ENCODE results near the gene TGM3. TPM values are rescaled to one million over a fixed set of nuclear protein-coding genes. Genes with fewer than 3 reads are reported as not detected.
"Not testable (repeated sequence)": the region's sequence is repeated elsewhere in the genome, so short reads cannot be mapped to it uniquely, and the experiment has no call there.

Gene TGM3
- total RNA-seq, 1 donor from 2014 or later = not detected

DNA sequence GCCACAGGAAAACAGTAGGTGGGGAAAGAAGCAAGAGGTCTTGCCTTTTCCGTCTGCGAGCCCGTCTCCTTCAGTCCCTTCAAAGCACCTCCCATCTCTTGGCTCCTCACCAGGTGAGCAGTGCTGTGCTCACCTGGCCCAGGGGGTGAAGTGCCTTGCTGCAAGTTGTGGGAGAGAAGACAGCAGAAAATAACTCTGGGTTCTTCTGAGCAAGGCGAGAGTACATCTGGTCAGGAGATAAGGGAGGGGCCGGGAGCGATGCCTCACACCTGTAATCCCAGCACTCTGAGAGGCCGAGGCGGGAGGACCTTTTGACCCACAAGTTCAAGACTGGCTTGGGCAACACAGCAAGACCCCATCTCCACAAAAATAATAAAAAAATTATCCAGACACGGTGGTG, 35.6 kb upstream of the TGM3 start:
- TF ChIP-seq, protein P1, sequence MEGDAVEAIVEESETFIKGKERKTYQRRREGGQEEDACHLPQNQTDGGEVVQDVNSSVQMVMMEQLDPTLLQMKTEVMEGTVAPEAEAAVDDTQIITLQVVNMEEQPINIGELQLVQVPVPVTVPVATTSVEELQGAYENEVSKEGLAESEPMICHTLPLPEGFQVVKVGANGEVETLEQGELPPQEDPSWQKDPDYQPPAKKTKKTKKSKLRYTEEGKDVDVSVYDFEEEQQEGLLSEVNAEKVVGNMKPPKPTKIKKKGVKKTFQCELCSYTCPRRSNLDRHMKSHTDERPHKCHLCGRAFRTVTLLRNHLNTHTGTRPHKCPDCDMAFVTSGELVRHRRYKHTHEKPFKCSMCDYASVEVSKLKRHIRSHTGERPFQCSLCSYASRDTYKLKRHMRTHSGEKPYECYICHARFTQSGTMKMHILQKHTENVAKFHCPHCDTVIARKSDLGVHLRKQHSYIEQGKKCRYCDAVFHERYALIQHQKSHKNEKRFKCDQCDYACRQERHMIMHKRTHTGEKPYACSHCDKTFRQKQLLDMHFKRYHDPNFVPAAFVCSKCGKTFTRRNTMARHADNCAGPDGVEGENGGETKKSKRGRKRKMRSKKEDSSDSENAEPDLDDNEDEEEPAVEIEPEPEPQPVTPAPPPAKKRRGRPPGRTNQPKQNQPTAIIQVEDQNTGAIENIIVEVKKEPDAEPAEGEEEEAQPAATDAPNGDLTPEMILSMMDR (IDR thresholded peaks at IDR 0.05; ENCODE audit: unreplicated experiment) = no peak
- H3K27ac Mint-ChIP-seq (ENCODE audit: unreplicated experiment) = no peak overlapping the region
- peaks cover 18% of the 10 kb centered on the region for H3K4me1 Mint-ChIP-seq (ENCODE audit: unreplicated experiment)
- H3K9me3 Mint-ChIP-seq (ENCODE audit: unreplicated experiment) = no peaks in the 10 kb centered on the region
- no peak for DNase-seq (ENCODE audit: low spot score)
- peaks cover 3% of the 10 kb centered on the region for H3K27me3 Mint-ChIP-seq (ENCODE audit: unreplicated experiment)
- no peak overlapping the region for H3K4me3 Mint-ChIP-seq (ENCODE audit: unreplicated experiment)
- H3K36me3 Mint-ChIP-seq (ENCODE audit: low read depth, unreplicated experiment) = no peaks in the 10 kb centered on the region

DNA sequence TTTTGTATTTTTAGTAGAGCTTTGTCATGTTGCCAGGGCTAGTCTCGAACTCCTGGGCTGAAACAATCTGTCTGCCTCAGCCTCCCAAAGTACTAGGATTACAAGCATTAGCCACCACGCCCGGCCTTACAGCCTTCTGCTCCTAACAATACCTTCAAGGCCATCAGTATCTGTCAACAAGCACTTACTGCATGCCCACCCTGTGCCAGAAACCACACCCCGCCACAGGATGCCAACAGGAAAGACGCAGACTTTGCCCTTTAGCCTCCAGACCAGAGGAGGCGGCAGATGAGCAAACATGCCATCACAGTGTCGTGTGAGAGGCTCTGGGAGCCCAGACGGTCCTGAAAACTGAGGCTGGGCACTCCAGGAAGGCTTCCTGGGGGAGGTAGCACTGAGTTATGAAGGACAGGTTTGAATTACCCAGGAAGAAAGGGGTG, 34.7 kb upstream of the TGM3 start:
- H3K27me3 Mint-ChIP-seq (ENCODE audit: unreplicated experiment) = peaks cover 3% of the 10 kb centered on the region
- no peaks in the 10 kb centered on the region for H3K9me3 Mint-ChIP-seq (ENCODE audit: unreplicated experiment)
- H3K4me3 Mint-ChIP-seq (ENCODE audit: unreplicated experiment) = no peak overlapping the region
- no peaks in the 10 kb centered on the region for H3K36me3 Mint-ChIP-seq (ENCODE audit: low read depth, unreplicated experiment)
- TF ChIP-seq, protein P1 (IDR thresholded peaks at IDR 0.05; ENCODE audit: unreplicated experiment) = no peak
- no peak overlapping the region for H3K27ac Mint-ChIP-seq (ENCODE audit: unreplicated experiment)
- DNase-seq (ENCODE audit: low spot score) = no peak
- H3K4me1 Mint-ChIP-seq (ENCODE audit: unreplicated experiment) = peaks cover 16% of the 10 kb centered on the region

DNA sequence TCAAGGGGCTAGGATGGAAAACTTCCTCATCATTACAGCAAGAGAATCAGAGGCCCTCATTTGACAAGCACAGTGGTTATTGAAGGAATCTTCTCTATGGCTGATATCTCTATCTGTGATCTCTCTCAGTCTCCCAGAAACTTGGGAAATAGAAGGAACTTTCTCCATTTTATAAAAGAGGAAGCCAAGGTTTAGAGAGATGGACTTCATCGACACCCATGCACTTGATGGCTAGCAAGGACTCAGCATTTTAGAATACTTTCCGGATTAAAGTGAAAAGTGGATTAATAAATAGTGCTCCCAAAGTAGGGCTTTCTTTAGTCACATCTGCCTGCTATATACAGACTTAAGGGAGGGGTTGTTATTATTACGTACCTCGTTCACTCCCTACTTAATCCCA, 34.2 kb upstream of the TGM3 start:
- Mint-ChIP-seq H3K27ac (ENCODE audit: unreplicated experiment) (no peak overlapping the region), H3K36me3 (ENCODE audit: low read depth, unreplicated experiment) (no peaks in the 10 kb centered on the region), H3K27me3 (ENCODE audit: unreplicated experiment) (no peaks in the 10 kb centered on the region), H3K4me3 (ENCODE audit: unreplicated experiment) (no peak overlapping the region), H3K9me3 (ENCODE audit: unreplicated experiment) (no peaks in the 10 kb centered on the region), H3K4me1 (ENCODE audit: unreplicated experiment) (peaks cover 12% of the 10 kb centered on the region)
- no peak for DNase-seq (ENCODE audit: low spot score)
- TF ChIP-seq, protein P1 (IDR thresholded peaks at IDR 0.05; ENCODE audit: unreplicated experiment) = no peak

DNA sequence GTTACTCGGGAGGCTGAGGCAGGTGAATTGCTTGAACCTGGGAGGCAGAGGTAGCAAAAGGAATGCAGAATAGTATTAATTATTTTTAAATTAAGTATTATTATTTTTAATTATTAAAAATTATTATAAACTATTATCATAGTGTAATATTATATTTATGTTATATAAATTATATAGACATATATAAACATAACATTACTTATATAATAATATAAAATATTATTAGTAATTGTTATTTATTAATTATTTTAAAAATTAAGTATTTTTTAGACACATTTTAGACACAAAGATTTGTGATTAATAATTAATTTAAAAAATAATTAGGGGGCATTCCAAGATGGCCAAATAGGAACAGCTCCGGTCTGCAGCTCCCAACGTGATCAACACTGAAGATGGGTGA, 31.7 kb upstream of the TGM3 start:
- TF ChIP-seq, protein P1 (IDR thresholded peaks at IDR 0.05; ENCODE audit: unreplicated experiment) = no peak
- Mint-ChIP-seq H3K4me1 (ENCODE audit: unreplicated experiment) (peaks cover 7% of the 10 kb centered on the region), H3K9me3 (ENCODE audit: unreplicated experiment) (no peaks in the 10 kb centered on the region), H3K36me3 (ENCODE audit: low read depth, unreplicated experiment) (no peaks in the 10 kb centered on the region), H3K4me3 (ENCODE audit: unreplicated experiment) (no peak overlapping the region), H3K27me3 (ENCODE audit: unreplicated experiment) (no peaks in the 10 kb centered on the region), H3K27ac (ENCODE audit: unreplicated experiment) (no peak overlapping the region)
- DNase-seq (ENCODE audit: low spot score) = no peak

DNA sequence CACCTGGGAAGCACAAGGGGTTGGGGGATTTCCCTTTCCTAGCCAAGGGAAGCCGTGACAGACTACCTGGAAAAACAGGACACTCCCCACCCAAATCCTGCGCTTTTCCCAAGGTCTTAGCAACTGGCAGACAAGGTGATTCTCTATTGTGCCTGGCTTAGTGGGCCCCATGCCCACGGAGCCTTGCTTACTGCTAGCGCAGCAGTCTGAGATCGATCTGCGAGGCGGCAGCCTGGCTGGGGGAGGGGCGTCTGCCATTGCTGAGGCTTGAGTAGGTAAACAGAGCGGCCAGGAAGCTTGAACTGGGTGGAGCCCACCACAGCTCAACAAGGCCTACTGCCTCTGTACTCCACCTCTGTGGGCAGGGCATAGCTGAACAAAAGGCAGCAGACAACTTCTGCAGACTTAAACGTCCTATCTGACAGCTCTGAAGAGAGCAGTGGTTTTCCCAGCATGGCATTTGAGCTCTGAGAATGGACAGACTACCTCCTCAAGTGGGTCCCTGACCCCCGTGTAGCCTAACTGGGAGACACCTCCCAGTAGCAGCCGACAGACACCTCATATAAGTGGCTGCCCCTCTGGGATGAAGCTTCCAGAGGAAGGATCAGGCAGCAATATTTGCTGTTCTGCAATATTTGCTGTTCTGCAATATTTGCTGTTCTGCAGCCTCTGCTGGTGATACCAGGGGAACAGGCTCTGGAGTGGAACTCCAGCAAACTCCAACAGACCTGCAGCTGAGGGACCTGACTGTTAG, 31.0 kb upstream of the TGM3 start:
- not testable (repeated sequence) for DNase-seq (ENCODE audit: low spot score); H3K27me3 Mint-ChIP-seq (ENCODE audit: unreplicated experiment); H3K36me3 Mint-ChIP-seq (ENCODE audit: low read depth, unreplicated experiment); H3K4me1 Mint-ChIP-seq (ENCODE audit: unreplicated experiment); H3K9me3 Mint-ChIP-seq (ENCODE audit: unreplicated experiment); H3K27ac Mint-ChIP-seq (ENCODE audit: unreplicated experiment); H3K4me3 Mint-ChIP-seq (ENCODE audit: unreplicated experiment)
